Kidney (tissue), 14 donors: ENCODE measurements around the gene OR51V1. TPM values are rescaled to one million over a fixed set of nuclear protein-coding genes. Genes with fewer than 3 reads are reported as not detected.

Experiments
- DNase-seq, 5 donors: peaks; one replicate each; pipeline ENCODE4 v3.0.0-alpha.2; 2013 to 2020
- FAIRE-seq: peaks from 2 replicates; lab custom pipeline; 2012; peaks lifted over from hg19 to GRCh38; lab: Jason Lieb, UNC
- H3K27ac ChIP-seq, 2 donors: one replicate each; pipeline ENCODE4 v1.7.0; 2013; ENCODE audit warnings: low read depth in 2 of 2, low read length in 2 of 2, inconsistent platforms in 1 of 2
- H3K27me3 ChIP-seq: one replicate; pipeline ENCODE4 v1.7.1; 2013; ENCODE audit warnings: low read length, inconsistent platforms; ENCODE audit not compliant: control insufficient read depth, insufficient read depth
- H3K36me3 ChIP-seq, 3 donors: one replicate each; pipeline versions ENCODE4 v1.7.0 to v1.7.1; 2013; ENCODE audit warnings: low read length in 3 of 3, control low read depth in 1 of 3, inconsistent platforms in 1 of 3; ENCODE audit not compliant: insufficient read depth in 3 of 3, control insufficient read depth in 2 of 3
- H3K4me1 ChIP-seq, 3 donors: one replicate each; pipeline versions ENCODE4 v1.7.0 to v1.7.1; 2013; ENCODE audit warnings: low read length in 3 of 3, inconsistent platforms in 1 of 3, low read depth in 1 of 3; ENCODE audit not compliant: control insufficient read depth in 2 of 3, insufficient read depth in 2 of 3
- H3K4me3 ChIP-seq, 3 donors: one replicate each; pipeline versions ENCODE4 v1.7.0 to v1.8.1; 2013; ENCODE audit warnings: low read length in 3 of 3, control low read depth in 1 of 3, inconsistent platforms in 1 of 3
- H3K9ac ChIP-seq, 3 donors: one replicate each; pipeline versions ENCODE4 v1.7.0 to v1.7.1; 2013; ENCODE audit warnings: low read length in 3 of 3, control low read depth in 1 of 3, inconsistent platforms in 1 of 3
- H3K9me3 ChIP-seq, 3 donors: one replicate each; pipeline versions ENCODE4 v1.7.0 to v1.7.1; 2013; ENCODE audit warnings: low read length in 3 of 3, control low read depth in 1 of 3, inconsistent platforms in 1 of 3; ENCODE audit not compliant: control insufficient read depth in 2 of 3, insufficient read depth in 1 of 3
- CTCF ChIP-seq: IDR thresholded peaks from 3 replicates; pipeline ENCODE4 v1.5.1; 2012; ENCODE audit warnings: mild to moderate bottlenecking, moderate library complexity, borderline replicate concordance; ENCODE audit not compliant: insufficient read depth; ENCODE audit errors: extremely low read depth
- intact Hi-C: fragments of 100-400 bp; cut with DNase I; formaldehyde crosslinking; loops from one replicate; pipeline ENCODE4 v1.11.1; 2022
- polyA plus RNA-seq: library from polyadenylated mRNA; stranded (reverse); fragments of 350-450 nt; fragmentation: Illumina TruSeq; extraction: RNeasy Lipid Tissue Mini Kit (QIAGEN cat#74804); gene quantifications from one replicate; pipeline ENCODE4 v1.2.3, GENCODE V29; 2014; ENCODE audit warnings: low read depth, low replicate concordance; ENCODE audit not compliant: insufficient read depth
- total RNA-seq: library from RNA; stranded (reverse); fragmentation: NEBNext Ultra II Directional; extraction: Animal tissue kit (Norgen Biotek cat#: 25700); gene quantifications from one replicate; pipeline ENCODE4 v1.2.1, GENCODE V29; 2021
- donor health status: control.
- donor health status: control.
- donor health status: control.
- donor health status: control.
- donor health status: control.
- donor health status: DM: yes; HTN: yes; CAD: no.
- donor health status: Normal renal cell carcinoma (clear cell type).

The OR51V1 gene
- total and polyA plus RNA-seq, 2 donors from 2014 or later: not detected

- Histone ChIP-seq H3K27ac (no peak overlapping the region), H3K4me1 (peaks cover 0 to 6% (median 0%) of the 10 kb centered on the region in 3 donors), H3K4me3 (no peak overlapping the region), H3K27me3 (no peaks in the 10 kb centered on the region), H3K36me3 (no peaks in the 10 kb centered on the region), H3K9me3 (no peaks in the 10 kb centered on the region), H3K9ac (no peak overlapping the region)
- FAIRE-seq: no peak
- DNase-seq: no peak
- TF ChIP-seq CTCF: no peak
- intact Hi-C loops: no loop called here
Measured at GRCh38 chr11:5230266-5230665, 29.8 kb upstream of the OR51V1 start.

- no peak overlapping the region for H3K27ac ChIP-seq
- TF ChIP-seq CTCF: no peak
- H3K4me1 ChIP-seq: peaks cover 0 to 6% (median 0%) of the 10 kb centered on the region in 3 donors
- no peaks in the 10 kb centered on the region for H3K36me3 ChIP-seq
- intact Hi-C loops: no loop called here
- no peak overlapping the region for H3K4me3 ChIP-seq
- no peak overlapping the region for H3K9ac ChIP-seq
- DNase-seq (no peak), FAIRE-seq (no peak)
- no peaks in the 10 kb centered on the region for H3K27me3 ChIP-seq
- no peaks in the 10 kb centered on the region for H3K9me3 ChIP-seq
Measured at GRCh38 chr11:5229796-5230195, 29.3 kb upstream of the OR51V1 start.

- no peak overlapping the region for H3K9ac ChIP-seq
- H3K4me3 ChIP-seq: no peak overlapping the region
- intact Hi-C loops: no loop called here
- H3K9me3 ChIP-seq: no peaks in the 10 kb centered on the region
- no peaks in the 10 kb centered on the region for H3K27me3 ChIP-seq
- DNase-seq (no peak), FAIRE-seq (no peak)
- no peak overlapping the region for H3K27ac ChIP-seq
- no peaks in the 10 kb centered on the region for H3K36me3 ChIP-seq
- no peak for TF ChIP-seq CTCF
- peaks cover 0 to 5% (median 0%) of the 10 kb centered on the region in 3 donors for H3K4me1 ChIP-seq
Measured at GRCh38 chr11:5229356-5229755, 28.9 kb upstream of the OR51V1 start.

GRCh38 chr11:5228124-5228523 lies 27.6 kb upstream of the OR51V1 start:
- peak in 1 of 5 donors; percentile 22 for DNase-seq
- Histone ChIP-seq H3K9me3 (no peaks in the 10 kb centered on the region), H3K4me3 (no peak overlapping the region), H3K27ac (no peak overlapping the region), H3K36me3 (no peaks in the 10 kb centered on the region), H3K4me1 (no peaks in the 10 kb centered on the region), H3K9ac (no peak overlapping the region), H3K27me3 (no peaks in the 10 kb centered on the region)
- FAIRE-seq: no peak
- intact Hi-C loops: no loop called here
- TF ChIP-seq CTCF: no peak
